ENCODE measurements around the gene SGK1.

Gene SGK1

DNA sequence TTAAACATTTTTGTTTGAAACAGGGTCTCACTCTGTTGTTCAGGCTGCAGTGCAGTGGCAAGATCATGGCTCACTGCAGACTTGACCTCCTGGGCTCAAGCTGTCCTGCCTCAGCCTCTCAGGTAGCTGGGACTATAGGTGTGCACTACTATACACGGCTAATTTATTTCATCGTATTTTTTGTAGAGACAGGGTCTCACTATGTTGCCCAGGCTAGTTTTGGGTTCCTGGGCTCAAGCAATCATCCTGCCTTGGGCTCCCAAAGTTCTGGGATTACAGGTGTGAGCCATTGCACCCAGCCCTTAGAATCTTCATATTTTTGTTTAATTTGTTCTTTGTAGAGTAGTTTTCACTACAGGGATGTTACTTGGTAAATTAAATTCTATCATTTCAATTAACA lies 67.1 kb downstream of the SGK1 start:
- no peaks in the 10 kb centered on the region for H3K27me3 ChIP-seq (ENCODE audit: control insufficient read depth in 1 of 2, insufficient read depth in 2 of 2, low read length in 2 of 2)
- H3K9me3 ChIP-seq (ENCODE audit: low read length) = no peaks in the 10 kb centered on the region
- no peak overlapping the region for H3K4me3 ChIP-seq (ENCODE audit: low read depth in 1 of 2, low read length in 2 of 2)
- no peaks in the 10 kb centered on the region for H3K36me3 ChIP-seq (ENCODE audit: insufficient read depth, low read length)
- H3K27ac ChIP-seq (ENCODE audit: low read depth, low read length) = no peak overlapping the region
- peaks cover 6% of the 10 kb centered on the region for H3K4me1 ChIP-seq (ENCODE audit: insufficient read depth, low read length)
- no peak overlapping the region for H3K9ac ChIP-seq (ENCODE audit: low read length)

DNA sequence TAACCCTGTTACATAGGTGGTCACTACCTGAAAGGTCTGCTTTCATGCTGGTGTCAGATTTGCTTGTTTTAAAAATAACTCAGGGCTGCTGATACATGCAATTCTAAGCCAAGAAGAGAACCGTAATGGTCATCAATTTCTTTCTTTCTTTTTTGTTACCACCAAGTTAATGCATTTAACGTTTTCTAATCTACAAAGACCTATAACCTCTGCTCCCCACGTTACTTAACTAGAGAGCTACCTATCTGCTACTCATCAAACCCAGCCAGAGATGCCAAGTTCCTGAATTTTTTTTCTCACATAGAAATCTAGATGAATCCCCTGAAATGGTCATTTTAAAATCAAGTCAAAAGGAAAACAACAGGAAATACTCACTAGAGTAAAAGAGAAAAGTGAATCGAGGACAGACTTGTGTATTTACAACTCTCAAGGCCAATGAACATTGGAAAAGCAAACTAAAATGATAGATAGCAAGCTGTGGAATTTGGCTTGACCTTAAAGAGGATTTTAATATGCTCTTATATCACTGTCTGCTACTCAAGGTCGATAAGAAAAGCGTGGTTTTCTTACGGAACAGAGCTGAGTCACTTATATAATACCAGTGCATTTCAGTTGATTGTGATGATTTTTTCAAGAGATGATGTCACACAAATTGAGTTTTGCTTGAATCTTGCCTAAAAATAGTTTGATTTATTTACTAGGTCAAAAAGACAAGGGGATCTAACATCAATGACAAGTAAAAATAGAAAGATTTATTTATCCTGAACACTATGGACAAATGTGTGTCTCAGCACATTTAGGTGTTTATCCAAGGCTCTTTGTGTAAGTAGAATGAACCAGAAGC lies 67.9 kb downstream of the SGK1 start:
- Histone ChIP-seq H3K4me3 (ENCODE audit: low read depth in 1 of 2, low read length in 2 of 2) (no peak overlapping the region), H3K4me1 (ENCODE audit: insufficient read depth, low read length) (peaks cover 6% of the 10 kb centered on the region), H3K9me3 (ENCODE audit: low read length) (no peaks in the 10 kb centered on the region), H3K9ac (ENCODE audit: low read length) (no peak overlapping the region), H3K27me3 (ENCODE audit: control insufficient read depth in 1 of 2, insufficient read depth in 2 of 2, low read length in 2 of 2) (no peaks in the 10 kb centered on the region), H3K27ac (ENCODE audit: low read depth, low read length) (no peak overlapping the region), H3K36me3 (ENCODE audit: insufficient read depth, low read length) (no peaks in the 10 kb centered on the region)

DNA sequence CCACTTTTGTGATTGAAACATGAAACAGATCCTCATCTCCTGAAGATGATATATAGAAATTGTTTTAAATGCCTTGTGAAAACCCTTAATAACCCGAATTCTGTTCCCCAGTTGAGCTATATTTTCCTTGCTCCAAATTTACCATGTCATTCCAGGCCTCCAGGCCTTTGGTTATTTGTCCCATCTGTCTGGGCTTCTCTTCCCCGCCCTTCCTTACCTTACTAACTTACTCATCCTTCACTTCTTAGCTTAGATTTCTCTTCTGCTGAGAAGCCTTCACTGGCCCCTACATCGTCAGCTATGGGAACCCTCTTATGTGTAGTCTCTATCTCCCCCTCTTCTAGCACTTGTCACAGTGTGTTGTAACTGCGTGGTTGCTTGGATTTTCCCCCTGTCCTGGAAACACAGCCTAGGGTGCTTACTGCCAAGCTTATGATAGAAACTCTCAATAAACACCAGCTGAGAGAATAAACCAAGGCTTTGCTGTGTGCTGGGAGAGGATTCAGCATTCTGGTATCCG lies 68.6 kb downstream of the SGK1 start:
- H3K9me3 ChIP-seq (ENCODE audit: low read length) = no peaks in the 10 kb centered on the region
- no peak overlapping the region for H3K4me3 ChIP-seq (ENCODE audit: low read depth in 1 of 2, low read length in 2 of 2)
- H3K36me3 ChIP-seq (ENCODE audit: insufficient read depth, low read length) = no peaks in the 10 kb centered on the region
- no peaks in the 10 kb centered on the region for H3K27me3 ChIP-seq (ENCODE audit: control insufficient read depth in 1 of 2, insufficient read depth in 2 of 2, low read length in 2 of 2)
- H3K4me1 ChIP-seq (ENCODE audit: insufficient read depth, low read length) = peaks cover 6% of the 10 kb centered on the region
- no peak overlapping the region for H3K9ac ChIP-seq (ENCODE audit: low read length)
- H3K27ac ChIP-seq (ENCODE audit: low read depth, low read length) = no peak overlapping the region

DNA sequence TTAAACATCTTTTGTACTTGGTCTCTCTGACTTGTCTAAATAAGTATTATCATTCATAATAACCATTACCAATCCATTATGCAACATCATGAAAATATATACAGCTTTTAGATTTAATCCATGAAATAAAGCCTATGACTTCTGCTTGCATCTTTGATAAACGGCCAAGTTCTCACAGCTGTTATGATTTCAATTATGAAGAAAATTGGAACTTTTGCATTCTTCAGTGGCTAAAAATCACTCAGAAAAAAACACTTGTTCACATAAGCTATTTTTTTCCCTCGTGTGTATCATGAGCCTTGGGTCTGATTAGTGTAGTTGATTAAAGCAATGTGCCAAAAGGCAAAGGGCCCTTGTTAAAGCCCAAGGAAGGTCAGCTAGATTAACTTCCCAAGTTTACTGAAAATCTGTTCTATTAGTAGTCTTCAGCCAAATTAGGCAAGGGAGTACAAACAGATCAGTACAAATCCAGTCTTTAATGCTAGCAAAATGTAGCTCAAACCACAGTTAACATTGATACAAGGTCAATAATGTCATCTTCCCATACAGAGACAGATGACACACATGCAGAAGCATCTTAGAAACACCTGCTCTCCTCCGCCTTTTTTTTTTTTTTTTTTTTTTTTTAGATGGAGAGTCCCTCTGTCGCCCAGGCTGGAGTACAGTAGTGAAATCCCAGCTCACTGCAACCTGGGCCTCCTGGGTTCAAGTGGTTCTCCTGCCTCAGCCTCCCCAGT lies 69.9 kb downstream of the SGK1 start:
- Histone ChIP-seq H3K4me3 (ENCODE audit: low read depth in 1 of 2, low read length in 2 of 2) (no peak overlapping the region), H3K27ac (ENCODE audit: low read depth, low read length) (no peak overlapping the region), H3K9ac (ENCODE audit: low read length) (no peak overlapping the region), H3K4me1 (ENCODE audit: insufficient read depth, low read length) (peaks cover 6% of the 10 kb centered on the region), H3K9me3 (ENCODE audit: low read length) (no peaks in the 10 kb centered on the region), H3K36me3 (ENCODE audit: insufficient read depth, low read length) (no peaks in the 10 kb centered on the region), H3K27me3 (ENCODE audit: control insufficient read depth in 1 of 2, insufficient read depth in 2 of 2, low read length in 2 of 2) (no peaks in the 10 kb centered on the region)

DNA sequence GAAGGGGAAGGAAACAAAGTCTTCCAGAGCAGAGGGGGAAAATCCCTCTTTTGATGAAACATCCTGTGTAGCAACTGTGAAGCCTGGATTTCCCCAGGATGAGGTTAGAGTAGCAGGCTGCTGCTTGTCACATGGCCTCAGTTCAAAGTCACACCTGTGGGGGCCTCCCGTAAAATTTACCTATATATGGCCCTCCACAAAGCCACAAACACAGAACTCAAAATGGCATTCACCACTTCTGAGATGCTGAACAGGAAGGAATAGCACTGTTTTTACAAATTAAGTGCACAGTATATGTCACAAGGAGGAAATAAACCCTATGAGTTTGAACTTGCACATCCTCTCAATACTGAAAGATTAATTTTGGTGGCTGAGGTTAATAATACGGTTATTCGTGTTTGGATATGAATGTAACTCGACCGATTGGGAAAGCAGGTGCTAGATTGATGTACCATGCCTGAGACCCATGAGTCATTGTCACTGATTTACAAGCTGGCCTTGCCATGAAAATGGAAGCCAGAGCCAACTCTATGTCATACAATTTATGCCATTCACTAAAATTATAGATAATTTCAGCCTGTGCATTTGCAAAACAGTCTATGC lies 70.6 kb downstream of the SGK1 start:
- no peak overlapping the region for H3K27ac ChIP-seq (ENCODE audit: low read depth, low read length)
- H3K9me3 ChIP-seq (ENCODE audit: low read length) = no peaks in the 10 kb centered on the region
- peaks cover 6% of the 10 kb centered on the region for H3K4me1 ChIP-seq (ENCODE audit: insufficient read depth, low read length)
- H3K27me3 ChIP-seq (ENCODE audit: control insufficient read depth in 1 of 2, insufficient read depth in 2 of 2, low read length in 2 of 2) = no peaks in the 10 kb centered on the region
- no peak overlapping the region for H3K9ac ChIP-seq (ENCODE audit: low read length)
- no peaks in the 10 kb centered on the region for H3K36me3 ChIP-seq (ENCODE audit: insufficient read depth, low read length)
- H3K4me3 ChIP-seq (ENCODE audit: low read depth in 1 of 2, low read length in 2 of 2) = no peak overlapping the region

DNA sequence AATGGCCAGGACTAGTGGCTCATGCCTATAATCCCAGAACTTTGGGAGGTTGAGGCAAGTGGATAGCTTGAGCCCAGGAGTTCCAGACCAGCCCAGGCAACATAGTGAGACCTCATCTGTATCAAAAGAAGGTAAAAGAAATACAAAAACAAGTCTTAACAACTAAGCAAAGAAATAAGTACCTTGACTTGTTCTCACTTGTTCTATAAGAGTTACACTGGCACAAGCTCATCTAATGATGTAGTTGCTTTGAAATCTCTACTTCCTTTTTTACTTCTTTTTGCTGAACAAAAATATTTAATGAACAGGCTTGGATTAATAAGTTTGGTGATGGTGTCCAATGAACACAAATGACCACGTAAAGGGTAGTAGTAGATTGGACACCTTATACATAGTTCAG lies 72.2 kb downstream of the SGK1 start:
- no peaks in the 10 kb centered on the region for H3K36me3 ChIP-seq (ENCODE audit: insufficient read depth, low read length)
- no peak overlapping the region for H3K9ac ChIP-seq (ENCODE audit: low read length)
- peaks cover 6% of the 10 kb centered on the region for H3K4me1 ChIP-seq (ENCODE audit: insufficient read depth, low read length)
- H3K9me3 ChIP-seq (ENCODE audit: low read length) = no peaks in the 10 kb centered on the region
- H3K27me3 ChIP-seq (ENCODE audit: control insufficient read depth in 1 of 2, insufficient read depth in 2 of 2, low read length in 2 of 2) = no peaks in the 10 kb centered on the region
- H3K4me3 ChIP-seq (ENCODE audit: low read depth in 1 of 2, low read length in 2 of 2) = no peak overlapping the region
- no peak overlapping the region for H3K27ac ChIP-seq (ENCODE audit: low read depth, low read length)

DNA sequence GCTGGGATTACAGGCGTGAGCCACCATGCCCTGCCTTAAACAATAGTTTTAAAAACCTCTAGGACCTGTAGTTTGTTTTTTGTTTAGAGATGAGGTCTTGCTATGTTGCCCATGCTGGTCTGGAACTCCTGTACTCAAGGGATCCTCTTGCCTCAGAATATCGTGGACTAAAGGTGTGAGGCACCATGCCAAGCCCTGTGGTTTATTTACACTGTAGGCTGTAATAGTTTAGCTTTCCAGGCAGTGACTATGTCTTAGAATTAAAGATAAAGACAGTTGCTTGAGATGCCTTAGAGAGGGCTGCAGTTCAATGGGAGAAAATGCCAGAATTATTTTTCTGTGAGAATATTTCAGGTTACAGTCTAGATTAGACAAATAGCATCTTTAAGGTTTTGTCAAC lies 72.9 kb downstream of the SGK1 start:
- no peaks in the 10 kb centered on the region for H3K27me3 ChIP-seq (ENCODE audit: control insufficient read depth in 1 of 2, insufficient read depth in 2 of 2, low read length in 2 of 2)
- no peak overlapping the region for H3K27ac ChIP-seq (ENCODE audit: low read depth, low read length)
- no peaks in the 10 kb centered on the region for H3K9me3 ChIP-seq (ENCODE audit: low read length)
- no peaks in the 10 kb centered on the region for H3K36me3 ChIP-seq (ENCODE audit: insufficient read depth, low read length)
- peaks cover 6% of the 10 kb centered on the region for H3K4me1 ChIP-seq (ENCODE audit: insufficient read depth, low read length)
- H3K4me3 ChIP-seq (ENCODE audit: low read depth in 1 of 2, low read length in 2 of 2) = no peak overlapping the region
- no peak overlapping the region for H3K9ac ChIP-seq (ENCODE audit: low read length)

DNA sequence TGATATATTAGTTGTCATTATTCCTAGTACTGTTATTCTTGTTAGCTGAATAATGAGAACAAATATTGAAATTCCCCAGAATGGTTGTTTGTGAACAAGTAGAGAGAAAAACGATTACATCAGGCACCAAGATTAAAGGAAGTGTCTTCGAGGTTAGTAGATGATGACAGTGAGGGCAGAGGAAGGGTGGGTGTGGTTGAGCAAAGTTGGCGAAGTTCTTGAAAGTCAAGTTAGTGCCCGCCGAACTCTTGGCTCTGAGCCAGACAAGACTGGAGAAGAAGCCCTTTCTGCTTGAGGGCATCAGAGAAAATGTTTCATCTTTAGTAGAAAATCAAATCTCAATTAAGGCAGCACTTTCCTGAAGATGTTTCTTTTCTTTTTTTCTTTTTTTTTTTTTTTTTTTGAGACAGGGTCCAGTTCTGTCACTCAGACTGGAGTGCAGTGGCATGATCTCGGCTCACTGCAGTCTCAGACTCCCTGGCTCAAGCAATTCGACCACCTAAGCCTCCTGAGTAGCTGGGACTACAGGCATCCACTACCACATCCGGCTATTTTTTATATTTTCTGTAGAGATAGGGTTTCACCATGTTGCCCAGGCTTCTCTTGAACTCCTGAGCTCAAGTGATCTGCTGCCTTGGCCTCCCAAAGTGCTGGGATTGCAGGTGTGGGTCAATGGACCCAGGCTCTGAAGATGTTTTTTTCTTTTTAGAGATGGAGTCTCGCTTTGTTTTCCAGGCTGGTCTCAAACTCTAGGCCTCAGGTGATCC lies 77.1 kb downstream of the SGK1 start:
- Histone ChIP-seq H3K4me3 (ENCODE audit: low read depth in 1 of 2, low read length in 2 of 2) (no peak overlapping the region), H3K9me3 (ENCODE audit: low read length) (no peaks in the 10 kb centered on the region), H3K27ac (ENCODE audit: low read depth, low read length) (no peak overlapping the region)

DNA sequence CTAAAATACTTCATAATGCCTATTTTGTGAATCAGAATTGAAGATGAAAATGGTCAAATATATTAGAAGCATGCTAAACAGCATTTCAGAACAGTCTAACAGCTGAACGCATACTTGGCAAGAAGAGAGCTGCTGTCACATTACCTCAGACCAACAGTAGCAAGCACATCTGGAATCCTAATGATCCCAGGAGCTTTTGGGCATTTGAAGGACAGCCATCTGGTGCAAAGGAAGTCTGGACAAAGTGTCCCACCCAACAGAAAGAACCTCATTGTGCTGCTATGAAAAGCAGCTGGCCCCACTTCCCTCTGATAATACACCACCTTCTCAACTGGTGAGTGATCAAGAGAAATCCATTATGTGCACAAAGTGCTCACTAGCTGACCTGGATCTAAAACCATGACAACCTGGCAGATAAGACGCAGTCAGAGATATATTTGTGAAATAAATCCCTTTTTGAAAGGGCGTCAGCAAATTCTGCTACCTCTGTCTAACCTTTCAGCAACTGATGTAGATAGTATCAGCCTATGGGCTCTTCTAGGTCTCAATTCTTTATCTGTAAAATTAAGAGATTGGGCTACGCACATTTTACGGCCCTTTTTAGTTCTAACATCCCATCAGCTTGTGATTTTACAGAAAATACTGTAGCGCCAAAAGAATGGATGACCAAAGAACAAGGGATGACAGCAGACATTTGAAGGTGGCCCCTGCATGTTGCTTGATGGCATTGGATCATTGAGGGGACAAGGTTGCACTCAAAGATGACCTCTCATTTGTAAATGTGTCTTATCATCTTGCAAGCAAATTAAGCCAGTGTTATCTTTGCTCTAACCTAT lies 78.7 kb downstream of the SGK1 start:
- Histone ChIP-seq H3K27me3 (ENCODE audit: control insufficient read depth in 1 of 2, insufficient read depth in 2 of 2, low read length in 2 of 2) (no peaks in the 10 kb centered on the region), H3K9ac (ENCODE audit: low read length) (no peak overlapping the region), H3K9me3 (ENCODE audit: low read length) (no peaks in the 10 kb centered on the region), H3K27ac (ENCODE audit: low read depth, low read length) (no peak overlapping the region), H3K36me3 (ENCODE audit: insufficient read depth, low read length) (no peaks in the 10 kb centered on the region), H3K4me1 (ENCODE audit: insufficient read depth, low read length) (no peaks in the 10 kb centered on the region), H3K4me3 (ENCODE audit: low read depth in 1 of 2, low read length in 2 of 2) (no peak overlapping the region)

More for the DNA sequence above, 77.1 kb downstream of the SGK1 start:
- Histone ChIP-seq H3K36me3 (ENCODE audit: insufficient read depth, low read length) (no peaks in the 10 kb centered on the region), H3K9ac (ENCODE audit: low read length) (no peak overlapping the region), H3K4me1 (ENCODE audit: insufficient read depth, low read length) (no peaks in the 10 kb centered on the region), H3K27me3 (ENCODE audit: control insufficient read depth in 1 of 2, insufficient read depth in 2 of 2, low read length in 2 of 2) (no peaks in the 10 kb centered on the region)

DNA sequence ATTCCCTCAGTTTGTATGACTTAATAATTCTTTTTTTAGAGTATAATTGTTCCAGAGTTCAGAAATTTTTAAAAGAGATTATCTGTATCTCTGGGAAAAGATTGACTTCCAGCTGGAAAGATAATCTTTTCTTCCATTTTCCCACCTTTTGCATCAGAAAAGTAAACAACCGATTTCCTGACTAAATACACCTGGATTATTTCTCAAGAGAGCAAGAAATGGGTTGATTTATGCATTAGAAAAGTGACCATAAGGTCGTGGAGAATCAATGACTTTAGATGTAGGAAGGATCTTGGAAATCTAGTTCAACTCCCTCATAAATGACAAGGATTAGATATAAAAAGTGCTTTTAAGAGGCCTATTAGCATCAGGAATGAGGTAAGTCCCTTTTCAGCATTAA lies 79.9 kb downstream of the SGK1 start:
- H3K27me3 ChIP-seq (ENCODE audit: control insufficient read depth in 1 of 2, insufficient read depth in 2 of 2, low read length in 2 of 2) = no peaks in the 10 kb centered on the region
- no peaks in the 10 kb centered on the region for H3K4me1 ChIP-seq (ENCODE audit: insufficient read depth, low read length)
- no peak overlapping the region for H3K4me3 ChIP-seq (ENCODE audit: low read depth in 1 of 2, low read length in 2 of 2)
- H3K9ac ChIP-seq (ENCODE audit: low read length) = no peak overlapping the region
- no peaks in the 10 kb centered on the region for H3K36me3 ChIP-seq (ENCODE audit: insufficient read depth, low read length)
- H3K9me3 ChIP-seq (ENCODE audit: low read length) = no peaks in the 10 kb centered on the region
- H3K27ac ChIP-seq (ENCODE audit: low read depth, low read length) = no peak overlapping the region
